NCI-H1436 treated with DMSO at 0.1 percent for 48 hours (cell line): Measurements from ENCODE around the gene BCO1.

ENCODE experiments used
- DNase-seq: peaks from one replicate; lab custom pipeline; 2025; lab: John Stamatoyannopoulos, UW

BCO1 gene

GRCh38 chr16:81232740-81233367 is 5.6 kb upstream of the BCO1 start:
- DNase-seq: no peak

GRCh38 chr16:81237282-81237681 is 1.2 kb upstream of the BCO1 start:
- DNase-seq: no peak

- no peak for DNase-seq
Observed at GRCh38 chr16:81237942-81238295, 570 bp upstream of the BCO1 start.

GRCh38 chr16:81239367-81240121 is 1.1 kb downstream of the BCO1 start:
- DNase-seq: no peak

GRCh38 chr16:81241706-81242105 is 3.2 kb downstream of the BCO1 start:
- DNase-seq: no peak

GRCh38 chr16:81242977-81243618 is 4.6 kb downstream of the BCO1 start:
- no peak for DNase-seq

GRCh38 chr16:81243942-81244341 is 5.5 kb downstream of the BCO1 start:
- DNase-seq: no peak

GRCh38 chr16:81251871-81252270 is 13.4 kb downstream of the BCO1 start:
- no peak for DNase-seq

- no peak for DNase-seq
Observed at GRCh38 chr16:81253141-81253540, 14.7 kb downstream of the BCO1 start.

- DNase-seq: no peak
Observed at GRCh38 chr16:81254922-81255526, 16.5 kb downstream of the BCO1 start.

- DNase-seq: no peak
Observed at GRCh38 chr16:81259916-81260315, 21.4 kb downstream of the BCO1 start.

- no peak for DNase-seq
Observed at GRCh38 chr16:81261049-81261648, 22.7 kb downstream of the BCO1 start.

GRCh38 chr16:81263470-81264220 is 25.2 kb downstream of the BCO1 start:
- DNase-seq: no peak

GRCh38 chr16:81264386-81264785 is 25.9 kb downstream of the BCO1 start:
- no peak for DNase-seq

- DNase-seq: no peak
Observed at GRCh38 chr16:81265052-81265451, 26.6 kb downstream of the BCO1 start.

GRCh38 chr16:81265658-81266451 is 27.4 kb downstream of the BCO1 start:
- DNase-seq: no peak

- no peak for DNase-seq
Observed at GRCh38 chr16:81266680-81267095, 28.2 kb downstream of the BCO1 start.

GRCh38 chr16:81268509-81268908 is 30.0 kb downstream of the BCO1 start:
- no peak for DNase-seq

GRCh38 chr16:81273223-81273950 is 34.9 kb downstream of the BCO1 start:
- DNase-seq: no peak

GRCh38 chr16:81275064-81275532 is 36.6 kb downstream of the BCO1 start:
- no peak for DNase-seq
